RWPE2 (cell line): ENCODE data around the gene LSM14A.

Experiments used
- ATAC-seq: fragments of 200-7000 bp; cut with Tn5 transposase; 3 replicates; pipeline ENCODE4 v1.9.1; 2021; ENCODE audit warnings: low read depth
- DNase-seq: peaks from one replicate; pipeline ENCODE4 v3.0.0-alpha.2; 2020; ENCODE audit warnings: low spot score
- H3K27ac ChIP-seq: fragments of 450-650 bp; 2 replicates; pipeline ENCODE4 v1.5.1; 2017; ENCODE audit warnings: mild to moderate bottlenecking; ENCODE audit not compliant: poor library complexity, severe bottlenecking
- H3K27me3 ChIP-seq: fragments of 250-450 bp; sonication (Bioruptor Pico); 2 replicates; pipeline ENCODE4 v1.5.1; 2021; ENCODE audit warnings: mild to moderate bottlenecking, moderate library complexity; ENCODE audit not compliant: insufficient read depth, poor library complexity, severe bottlenecking
- H3K36me3 ChIP-seq: fragments of 250-450 bp; sonication (Bioruptor Pico); 2 replicates; pipeline ENCODE4 v1.5.1; 2020; ENCODE audit warnings: low read depth, mild to moderate bottlenecking, moderate library complexity
- H3K4me1 ChIP-seq: fragments of 250-450 bp; sonication (Bioruptor Pico); 2 replicates; pipeline ENCODE4 v1.5.1; 2021; ENCODE audit warnings: mild to moderate bottlenecking, moderate library complexity; ENCODE audit not compliant: insufficient read depth, poor library complexity, severe bottlenecking
- H3K4me3 ChIP-seq: fragments of 250-450 bp; sonication (Bioruptor Pico); 2 replicates; pipeline ENCODE4 v1.5.1; 2021; ENCODE audit warnings: mild to moderate bottlenecking, moderate library complexity; ENCODE audit not compliant: severe bottlenecking
- H3K9me3 ChIP-seq: fragments of 250-450 bp; sonication (Bioruptor Pico); 2 replicates; pipeline ENCODE4 v1.5.1; 2021; ENCODE audit warnings: mild to moderate bottlenecking, moderate library complexity; ENCODE audit not compliant: severe bottlenecking
- CTCF ChIP-seq: fragments of 450-650 bp; IDR thresholded peaks from one replicate; pipeline ENCODE4 v1.5.1; 2017; ENCODE audit warnings: mild to moderate bottlenecking, moderate library complexity; ENCODE audit not compliant: poor library complexity, severe bottlenecking

Gene LSM14A

DNA sequence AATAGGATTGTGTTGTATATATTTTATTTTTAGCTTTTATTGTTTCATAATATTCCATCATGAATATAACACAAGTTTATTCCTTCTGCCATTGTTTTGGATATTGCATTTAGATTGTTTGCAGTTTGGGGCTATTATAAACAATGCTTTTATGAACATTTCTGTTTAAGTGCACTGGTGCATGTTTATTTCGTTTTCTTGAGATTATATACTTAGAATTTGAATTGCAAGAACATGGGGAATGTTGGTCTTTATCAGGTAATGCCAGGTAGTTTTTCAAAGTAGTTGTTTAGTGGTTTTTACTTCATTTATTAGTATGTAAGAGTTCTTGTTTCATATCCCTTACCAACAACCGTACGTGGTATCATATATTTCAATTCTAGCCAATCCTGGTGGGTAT is 4.3 kb downstream of the LSM14A start:
- Histone ChIP-seq H3K4me3 (no peak overlapping the region), H3K4me1 (peaks cover 33% of the 10 kb centered on the region), H3K9me3 (no peaks in the 10 kb centered on the region), H3K27ac (no peak overlapping the region), H3K27me3 (no peaks in the 10 kb centered on the region), H3K36me3 (peaks cover 56% of the 10 kb centered on the region)
- no peak for ATAC-seq
- no peak for TF ChIP-seq CTCF
- DNase-seq: no peak

GRCh38 chr19:34178274-34178610 is 5.9 kb downstream of the LSM14A start:
- no peak for ATAC-seq
- no peak overlapping the region for H3K27ac ChIP-seq
- no peak for TF ChIP-seq CTCF
- H3K9me3 ChIP-seq: no peaks in the 10 kb centered on the region
- DNase-seq: no peak
- H3K36me3 ChIP-seq: peaks cover 69% of the 10 kb centered on the region
- no peak overlapping the region for H3K4me3 ChIP-seq
- no peaks in the 10 kb centered on the region for H3K27me3 ChIP-seq
- H3K4me1 ChIP-seq: peaks cover 33% of the 10 kb centered on the region

DNA sequence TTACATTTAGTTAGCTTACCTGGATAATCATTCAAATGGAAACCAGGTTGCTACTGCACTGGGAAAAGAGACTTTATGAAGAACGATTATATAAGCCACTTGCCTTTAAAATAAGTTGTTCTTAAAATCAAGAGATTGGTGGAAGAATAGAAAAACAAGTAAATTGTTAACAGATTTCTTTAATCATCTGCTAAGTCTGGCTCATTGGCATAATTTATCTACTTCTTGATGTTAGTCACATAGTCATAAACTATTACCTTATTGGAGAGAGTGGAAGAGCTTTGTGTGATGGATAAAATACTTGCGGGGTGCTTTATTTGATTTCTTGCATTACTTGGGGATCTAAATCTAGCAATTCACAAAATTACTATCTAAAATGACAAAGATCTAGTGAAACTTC is 6.8 kb downstream of the LSM14A start:
- peaks cover 30% of the 10 kb centered on the region for H3K4me1 ChIP-seq
- no peaks in the 10 kb centered on the region for H3K9me3 ChIP-seq

DNA sequence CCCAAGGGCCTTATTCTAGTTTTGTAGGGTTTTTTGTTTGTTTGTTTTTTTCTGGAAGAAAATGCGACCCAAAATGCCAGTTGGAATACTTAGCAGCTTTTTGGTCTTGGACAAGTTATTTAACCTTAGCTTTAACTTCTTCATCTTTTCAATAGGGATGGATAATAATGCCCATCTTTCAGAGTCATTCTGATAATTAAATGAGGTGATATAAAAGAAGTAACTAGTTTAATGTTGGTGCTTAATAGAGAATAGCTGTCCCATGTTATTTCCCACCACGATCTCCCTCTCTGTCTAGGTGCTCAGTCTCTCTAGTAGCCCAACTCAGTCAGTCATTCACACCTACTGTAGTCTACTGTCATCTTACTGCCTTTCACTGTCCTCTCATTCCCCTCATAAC is 8.0 kb downstream of the LSM14A start:
- Histone ChIP-seq H3K27ac (no peak overlapping the region), H3K36me3 (peaks cover 60% of the 10 kb centered on the region), H3K9me3 (no peaks in the 10 kb centered on the region), H3K4me1 (peaks cover 22% of the 10 kb centered on the region), H3K27me3 (no peaks in the 10 kb centered on the region), H3K4me3 (no peak overlapping the region)
- DNase-seq (no peak), ATAC-seq (no peak)
- TF ChIP-seq CTCF: no peak

More for the DNA sequence above, 6.8 kb downstream of the LSM14A start:
- no peak for TF ChIP-seq CTCF
- no peak for ATAC-seq
- H3K36me3 ChIP-seq: peaks cover 64% of the 10 kb centered on the region
- no peaks in the 10 kb centered on the region for H3K27me3 ChIP-seq
- H3K27ac ChIP-seq: no peak overlapping the region
- DNase-seq: no peak
- H3K4me3 ChIP-seq: no peak overlapping the region

GRCh38 chr19:34180709-34181108 is 8.4 kb downstream of the LSM14A start:
- DNase-seq (no peak), ATAC-seq (no peak)
- peaks cover 22% of the 10 kb centered on the region for H3K4me1 ChIP-seq
- no peak for TF ChIP-seq CTCF
- no peak overlapping the region for H3K4me3 ChIP-seq
- H3K36me3 ChIP-seq: peaks cover 57% of the 10 kb centered on the region
- no peaks in the 10 kb centered on the region for H3K27me3 ChIP-seq
- no peak overlapping the region for H3K27ac ChIP-seq
- no peaks in the 10 kb centered on the region for H3K9me3 ChIP-seq
